ENCODE data around the gene AP4M1. TPM values are rescaled to one million over a fixed set of nuclear protein-coding genes. Genes with fewer than 3 reads are reported as not detected.

AP4M1 gene
- total and polyA plus RNA-seq, 2 donors (not counting 1 experiment from before 2014, with no cell fraction given), result 17.2 to 19.6 TPM

DNA sequence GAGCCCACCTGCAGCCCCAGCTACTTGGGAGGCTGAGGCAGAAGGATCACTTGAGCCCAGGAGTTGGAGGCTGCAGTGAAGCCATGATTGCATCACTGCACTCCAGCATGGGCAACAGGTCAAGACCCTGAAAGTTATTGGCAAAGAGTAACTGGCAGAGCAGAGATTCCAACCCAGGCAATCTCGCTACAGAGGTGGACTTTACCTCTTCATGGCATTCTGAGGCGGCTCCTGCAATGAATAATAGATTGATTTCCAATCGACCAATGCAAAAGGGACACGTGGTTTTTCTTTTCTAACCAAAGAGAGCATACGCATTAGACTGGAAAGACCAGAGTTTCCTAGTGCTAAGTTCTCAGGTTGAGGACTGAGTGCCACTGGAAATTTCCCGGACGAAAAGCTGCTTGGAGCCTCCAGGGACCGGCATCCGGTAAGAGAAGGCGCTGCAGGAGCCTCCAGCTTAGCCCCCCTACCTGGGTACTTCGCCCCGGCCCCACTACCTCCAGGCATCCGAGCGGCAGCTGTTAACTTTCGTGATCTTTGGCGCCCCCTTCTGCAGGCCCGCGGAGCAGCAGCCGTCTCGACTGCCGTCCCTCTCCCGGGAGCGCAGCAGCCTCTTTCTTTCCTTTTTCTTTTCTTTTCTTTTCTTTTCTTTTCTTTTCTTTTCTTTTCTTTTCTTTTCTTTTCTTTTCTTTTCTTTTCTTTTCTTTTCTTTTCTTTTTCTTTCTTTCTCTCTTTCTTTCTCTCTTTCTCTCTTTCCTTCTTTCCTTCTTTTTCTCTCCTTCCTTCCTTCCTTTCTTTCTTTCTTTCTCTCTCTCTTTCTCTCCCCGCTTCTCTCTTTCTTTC, 29.4 kb downstream of the AP4M1 start:
- H3K4me3 ChIP-seq (replicated peaks in 1 of 4; ENCODE audit: control extremely low read depth in 1 of 4, insufficient read depth in 1 of 4, low read depth in 3 of 4, low read length in 4 of 4), result no peak overlapping the region
- H3K36me3 ChIP-seq (ENCODE audit: control insufficient read depth, insufficient read depth, low read length), result no peaks in the 10 kb centered on the region
- H3K79me2 ChIP-seq (ENCODE audit: control insufficient read depth, insufficient read depth, low read length), result no peaks in the 10 kb centered on the region
- H3K4me2 ChIP-seq (ENCODE audit: extremely low read depth, insufficient read depth, low read length), result peak overlapping the region; percentile 56
- no peak for TF ChIP-seq EZH2 (IDR thresholded peaks at IDR 0.05; ENCODE audit: low read length, missing control alignments)
- TF ChIP-seq, protein P1, sequence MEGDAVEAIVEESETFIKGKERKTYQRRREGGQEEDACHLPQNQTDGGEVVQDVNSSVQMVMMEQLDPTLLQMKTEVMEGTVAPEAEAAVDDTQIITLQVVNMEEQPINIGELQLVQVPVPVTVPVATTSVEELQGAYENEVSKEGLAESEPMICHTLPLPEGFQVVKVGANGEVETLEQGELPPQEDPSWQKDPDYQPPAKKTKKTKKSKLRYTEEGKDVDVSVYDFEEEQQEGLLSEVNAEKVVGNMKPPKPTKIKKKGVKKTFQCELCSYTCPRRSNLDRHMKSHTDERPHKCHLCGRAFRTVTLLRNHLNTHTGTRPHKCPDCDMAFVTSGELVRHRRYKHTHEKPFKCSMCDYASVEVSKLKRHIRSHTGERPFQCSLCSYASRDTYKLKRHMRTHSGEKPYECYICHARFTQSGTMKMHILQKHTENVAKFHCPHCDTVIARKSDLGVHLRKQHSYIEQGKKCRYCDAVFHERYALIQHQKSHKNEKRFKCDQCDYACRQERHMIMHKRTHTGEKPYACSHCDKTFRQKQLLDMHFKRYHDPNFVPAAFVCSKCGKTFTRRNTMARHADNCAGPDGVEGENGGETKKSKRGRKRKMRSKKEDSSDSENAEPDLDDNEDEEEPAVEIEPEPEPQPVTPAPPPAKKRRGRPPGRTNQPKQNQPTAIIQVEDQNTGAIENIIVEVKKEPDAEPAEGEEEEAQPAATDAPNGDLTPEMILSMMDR (conservative IDR thresholded peaks at IDR 0.05 in 1 of 2, IDR thresholded peaks at IDR 0.05 in 1 of 2; ENCODE audit: low read depth in 1 of 2, low read length in 2 of 2), result peak; percentile 42 to 71
- H3K27ac ChIP-seq (ENCODE audit: insufficient read depth, low read length), result no peak overlapping the region
- DNase-seq (ENCODE audit: low read depth in 2 of 2), result peak; percentile 22 to 46
- H3K27me3 ChIP-seq (ENCODE audit: control insufficient read depth, insufficient read depth, low read length), result no peaks in the 10 kb centered on the region
- no peaks in the 10 kb centered on the region for H3K9me3 ChIP-seq (ENCODE audit: control insufficient read depth, insufficient read depth, low read depth, low read length)
- H3K4me1 ChIP-seq (ENCODE audit: control insufficient read depth, extremely low read depth, insufficient read depth, low read length), result peaks cover 3% of the 10 kb centered on the region
- H3K9ac ChIP-seq (ENCODE audit: insufficient read depth, low read length), result no peak overlapping the region
- H4K20me1 ChIP-seq (ENCODE audit: control insufficient read depth, extremely low read depth, insufficient read depth, low read length), result no peaks in the 10 kb centered on the region
- no peak overlapping the region for H2AFZ ChIP-seq (ENCODE audit: low read length)

GRCh38 chr7:100132126-100132525, 30.7 kb downstream of the AP4M1 start:
- TF ChIP-seq EZH2 (IDR thresholded peaks at IDR 0.05; ENCODE audit: low read length, missing control alignments), result no peak
- TF ChIP-seq, protein P1 (conservative IDR thresholded peaks at IDR 0.05 in 1 of 2, IDR thresholded peaks at IDR 0.05 in 1 of 2; ENCODE audit: low read depth in 1 of 2, low read length in 2 of 2), result no peak
- no peaks in the 10 kb centered on the region for H4K20me1 ChIP-seq (ENCODE audit: control insufficient read depth, extremely low read depth, insufficient read depth, low read length)
- no peak overlapping the region for H3K9ac ChIP-seq (ENCODE audit: insufficient read depth, low read length)
- H3K9me3 ChIP-seq (ENCODE audit: control insufficient read depth, insufficient read depth, low read depth, low read length), result no peaks in the 10 kb centered on the region
- no peaks in the 10 kb centered on the region for H3K79me2 ChIP-seq (ENCODE audit: control insufficient read depth, insufficient read depth, low read length)
- no peaks in the 10 kb centered on the region for H3K36me3 ChIP-seq (ENCODE audit: control insufficient read depth, insufficient read depth, low read length)
- H3K27ac ChIP-seq (ENCODE audit: insufficient read depth, low read length), result no peak overlapping the region
- H3K27me3 ChIP-seq (ENCODE audit: control insufficient read depth, insufficient read depth, low read length), result no peaks in the 10 kb centered on the region
- DNase-seq (ENCODE audit: low read depth in 2 of 2), result no peak
- H3K4me2 ChIP-seq (ENCODE audit: extremely low read depth, insufficient read depth, low read length), result no peak overlapping the region
- no peak overlapping the region for H2AFZ ChIP-seq (ENCODE audit: low read length)
- no peak overlapping the region for H3K4me3 ChIP-seq (replicated peaks in 1 of 4; ENCODE audit: control extremely low read depth in 1 of 4, insufficient read depth in 1 of 4, low read depth in 3 of 4, low read length in 4 of 4)
- peaks cover 3% of the 10 kb centered on the region for H3K4me1 ChIP-seq (ENCODE audit: control insufficient read depth, extremely low read depth, insufficient read depth, low read length)

DNA sequence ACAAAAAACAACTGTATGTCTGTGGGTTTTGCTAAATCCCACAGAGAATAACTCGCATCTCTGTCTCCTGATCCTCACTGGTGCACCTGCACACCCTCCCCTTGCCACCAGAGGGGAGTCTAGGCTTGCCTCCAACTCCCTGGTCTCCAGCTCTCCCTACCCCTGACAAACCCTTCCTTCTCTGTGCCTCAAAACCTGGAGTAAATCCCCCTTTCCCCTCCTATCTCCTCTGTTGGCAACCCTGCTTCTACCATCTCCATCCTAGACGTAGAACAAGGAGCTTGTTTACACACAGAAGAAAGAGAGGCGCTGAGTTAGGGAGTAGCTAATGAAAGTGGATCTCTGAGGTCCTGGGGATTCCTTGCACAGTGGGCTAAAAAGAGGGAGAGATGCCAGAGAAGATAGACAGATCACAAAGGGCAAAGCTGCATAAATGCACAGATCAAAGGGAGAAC, 31.3 kb downstream of the AP4M1 start:
- Histone ChIP-seq H3K4me2 (ENCODE audit: extremely low read depth, insufficient read depth, low read length) (no peak overlapping the region), H3K9ac (ENCODE audit: insufficient read depth, low read length) (no peak overlapping the region), H3K4me1 (ENCODE audit: control insufficient read depth, extremely low read depth, insufficient read depth, low read length) (peaks cover 3% of the 10 kb centered on the region), H3K36me3 (ENCODE audit: control insufficient read depth, insufficient read depth, low read length) (no peaks in the 10 kb centered on the region), H3K27ac (ENCODE audit: insufficient read depth, low read length) (no peak overlapping the region), H3K79me2 (ENCODE audit: control insufficient read depth, insufficient read depth, low read length) (no peaks in the 10 kb centered on the region), H3K27me3 (ENCODE audit: control insufficient read depth, insufficient read depth, low read length) (no peaks in the 10 kb centered on the region), H4K20me1 (ENCODE audit: control insufficient read depth, extremely low read depth, insufficient read depth, low read length) (no peaks in the 10 kb centered on the region), H2AFZ (ENCODE audit: low read length) (no peak overlapping the region), H3K9me3 (ENCODE audit: control insufficient read depth, insufficient read depth, low read depth, low read length) (no peaks in the 10 kb centered on the region), H3K4me3 (replicated peaks in 1 of 4; ENCODE audit: control extremely low read depth in 1 of 4, insufficient read depth in 1 of 4, low read depth in 3 of 4, low read length in 4 of 4) (no peak overlapping the region)
- DNase-seq (ENCODE audit: low read depth in 2 of 2), result peak; percentile 39 to 63
- no peak for TF ChIP-seq EZH2 (IDR thresholded peaks at IDR 0.05; ENCODE audit: low read length, missing control alignments)
- TF ChIP-seq, protein P1 (conservative IDR thresholded peaks at IDR 0.05 in 1 of 2, IDR thresholded peaks at IDR 0.05 in 1 of 2; ENCODE audit: low read depth in 1 of 2, low read length in 2 of 2), result peak; percentile 89 to 91

All from fibroblast of lung (primary cell).